PC-9 (cell line): Measurements from ENCODE around the gene DNAH2. TPM values are rescaled to one million over a fixed set of nuclear protein-coding genes. Genes with fewer than 3 reads are reported as not detected.

Experiments
- BruUV-seq: library from RNA; stranded (reverse); fragments of 400-500 nt; replicated peaks from 2 replicates; lab custom pipeline; 2021; lab: Mats Ljungman, UMichigan
- CTCF ChIA-PET: fragments of 300-600 bp; sonication (Branson Sonifier 250); formaldehyde crosslinking; loops from one replicate; lab custom pipeline; 2022; ENCODE audit warnings: antibody characterized with exemption; lab: Charles Lee
- POLR2A ChIA-PET: fragments of 300-600 bp; sonication (Branson Sonifier 250); formaldehyde crosslinking; loops from one replicate; lab custom pipeline; 2022; ENCODE audit warnings: antibody characterized with exemption; ENCODE audit not compliant: unreplicated experiment; lab: Charles Lee
- DNase-seq, 2 experiments: peaks; one replicate each; pipeline versions ENCODE4 v3.0.0 to v3.0.0-alpha.2; 2015 to 2022; ENCODE audit warnings: mixed read lengths in 1 of 2
- H2AFZ ChIP-seq: fragments of 200-600 bp; sonication (generic); 2 replicates; pipeline ENCODE4 v1.8.1; 2017; ENCODE audit warnings: antibody characterized with exemption
- H3F3A ChIP-seq: fragments of 200-600 bp; sonication (generic); 2 replicates; pipeline ENCODE4 v1.8.1; 2017; ENCODE audit warnings: antibody characterized with exemption, mild to moderate bottlenecking, low read depth; ENCODE audit not compliant: insufficient read depth
- H3K27ac ChIP-seq: fragments of 200-600 bp; sonication (generic); 2 replicates; pipeline ENCODE4 v1.6.1; 2016; ENCODE audit warnings: mixed run types
- H3K27me3 ChIP-seq: fragments of 200-600 bp; sonication (generic); 2 replicates; pipeline ENCODE4 v1.6.1; 2016; ENCODE audit warnings: low read depth, mixed run types; ENCODE audit not compliant: insufficient read depth
- H3K36me3 ChIP-seq: fragments of 200-600 bp; sonication (generic); 2 replicates; pipeline ENCODE4 v1.6.1; 2016; ENCODE audit warnings: low read depth, mixed run types
- H3K4me1 ChIP-seq: fragments of 200-600 bp; sonication (generic); replicated peaks from 2 replicates; pipeline ENCODE4 v1.6.1; 2016; ENCODE audit warnings: mixed run types; ENCODE audit not compliant: insufficient read depth
- H3K4me2 ChIP-seq: fragments of 200-600 bp; sonication (generic); 2 replicates; pipeline ENCODE4 v1.6.1; 2017; ENCODE audit warnings: mixed run types
- H3K4me3 ChIP-seq: fragments of 200-600 bp; sonication (generic); 2 replicates; pipeline ENCODE4 v1.6.1; 2016; ENCODE audit warnings: mixed run types
- H3K79me2 ChIP-seq: fragments of 200-600 bp; sonication (generic); 2 replicates; pipeline ENCODE4 v1.6.1; 2017; ENCODE audit warnings: low read depth, mixed run types
- H3K9me2 ChIP-seq: fragments of 200-600 bp; sonication (generic); 2 replicates; pipeline ENCODE4 v1.8.1; 2017; ENCODE audit warnings: mild to moderate bottlenecking; ENCODE audit not compliant: insufficient read depth
- H3K9me3 ChIP-seq: fragments of 200-600 bp; sonication (generic); 2 replicates; pipeline ENCODE4 v1.8.1; 2016; ENCODE audit warnings: low read depth; ENCODE audit not compliant: insufficient read depth
- H4K20me1 ChIP-seq: fragments of 200-600 bp; sonication (generic); 2 replicates; pipeline ENCODE4 v1.8.1; 2017; ENCODE audit not compliant: insufficient read depth
- EZH2 ChIP-seq: fragments of 200-600 bp; sonication (generic); IDR thresholded peaks from 2 replicates; pipeline ENCODE4 v1.8.0; 2017; ENCODE audit warnings: antibody characterized with exemption, low read depth
- intact Hi-C: fragments of 100-400 bp; cut with micrococcal nuclease; formaldehyde crosslinking; loops from one replicate; pipeline ENCODE4 v1.10.0; 2022; ENCODE audit not compliant: unreplicated experiment
- total RNA-seq: library from RNA; stranded (reverse); gene quantifications from 2 replicates; pipeline ENCODE4 v1.2.3, GENCODE V29; 2021
- TF ChIP-seq, protein P1 (sequence below): fragments of 200-600 bp; sonication (generic); conservative IDR thresholded peaks from 2 replicates; pipeline ENCODE4 v1.6.1; 2017; ENCODE audit warnings: mixed run types, antibody characterized with exemption, mild to moderate bottlenecking, moderate library complexity

The DNAH2 gene
- total RNA-seq, 1 experiment from 2014 or later = 10.6 TPM

DNA sequence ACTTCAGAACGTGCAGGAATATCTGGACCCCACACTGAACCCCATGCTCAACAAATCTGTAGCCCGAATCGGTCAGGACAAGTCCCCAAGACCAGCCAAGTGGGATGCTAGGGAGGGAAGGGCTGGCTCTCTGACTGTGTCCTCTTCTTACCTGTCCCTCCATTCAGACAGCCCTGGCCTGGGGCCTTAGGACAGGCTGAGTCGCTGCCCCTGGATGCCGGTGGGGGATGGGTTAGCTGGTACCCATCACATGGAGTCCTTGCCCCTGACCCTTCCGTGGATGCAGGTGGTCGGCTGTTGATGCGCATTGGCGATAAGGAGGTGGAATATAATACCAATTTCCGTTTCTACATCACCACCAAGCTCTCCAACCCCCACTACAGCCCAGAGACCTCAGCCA is 100.5 kb downstream of the DNAH2 start:
- ChIA-PET CTCF (no interaction called here), POLR2A (no interaction called here)
- Histone ChIP-seq H3K9me3 (no peaks in the 10 kb centered on the region), H3K9me2 (no peaks in the 10 kb centered on the region), H3K4me1 (no peaks in the 10 kb centered on the region), H3K79me2 (no peaks in the 10 kb centered on the region), H4K20me1 (no peaks in the 10 kb centered on the region), H3F3A (no peaks in the 10 kb centered on the region), H3K4me3 (no peak overlapping the region), H2AFZ (no peak overlapping the region), H3K27me3 (no peaks in the 10 kb centered on the region), H3K4me2 (no peak overlapping the region), H3K27ac (no peak overlapping the region), H3K36me3 (no peaks in the 10 kb centered on the region)
- no peak for DNase-seq
- BruUV-seq = no TSS peak
- TF ChIP-seq, protein P1, sequence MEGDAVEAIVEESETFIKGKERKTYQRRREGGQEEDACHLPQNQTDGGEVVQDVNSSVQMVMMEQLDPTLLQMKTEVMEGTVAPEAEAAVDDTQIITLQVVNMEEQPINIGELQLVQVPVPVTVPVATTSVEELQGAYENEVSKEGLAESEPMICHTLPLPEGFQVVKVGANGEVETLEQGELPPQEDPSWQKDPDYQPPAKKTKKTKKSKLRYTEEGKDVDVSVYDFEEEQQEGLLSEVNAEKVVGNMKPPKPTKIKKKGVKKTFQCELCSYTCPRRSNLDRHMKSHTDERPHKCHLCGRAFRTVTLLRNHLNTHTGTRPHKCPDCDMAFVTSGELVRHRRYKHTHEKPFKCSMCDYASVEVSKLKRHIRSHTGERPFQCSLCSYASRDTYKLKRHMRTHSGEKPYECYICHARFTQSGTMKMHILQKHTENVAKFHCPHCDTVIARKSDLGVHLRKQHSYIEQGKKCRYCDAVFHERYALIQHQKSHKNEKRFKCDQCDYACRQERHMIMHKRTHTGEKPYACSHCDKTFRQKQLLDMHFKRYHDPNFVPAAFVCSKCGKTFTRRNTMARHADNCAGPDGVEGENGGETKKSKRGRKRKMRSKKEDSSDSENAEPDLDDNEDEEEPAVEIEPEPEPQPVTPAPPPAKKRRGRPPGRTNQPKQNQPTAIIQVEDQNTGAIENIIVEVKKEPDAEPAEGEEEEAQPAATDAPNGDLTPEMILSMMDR = no peak
- TF ChIP-seq EZH2 = no peak
- intact Hi-C loops = no loop called here

DNA sequence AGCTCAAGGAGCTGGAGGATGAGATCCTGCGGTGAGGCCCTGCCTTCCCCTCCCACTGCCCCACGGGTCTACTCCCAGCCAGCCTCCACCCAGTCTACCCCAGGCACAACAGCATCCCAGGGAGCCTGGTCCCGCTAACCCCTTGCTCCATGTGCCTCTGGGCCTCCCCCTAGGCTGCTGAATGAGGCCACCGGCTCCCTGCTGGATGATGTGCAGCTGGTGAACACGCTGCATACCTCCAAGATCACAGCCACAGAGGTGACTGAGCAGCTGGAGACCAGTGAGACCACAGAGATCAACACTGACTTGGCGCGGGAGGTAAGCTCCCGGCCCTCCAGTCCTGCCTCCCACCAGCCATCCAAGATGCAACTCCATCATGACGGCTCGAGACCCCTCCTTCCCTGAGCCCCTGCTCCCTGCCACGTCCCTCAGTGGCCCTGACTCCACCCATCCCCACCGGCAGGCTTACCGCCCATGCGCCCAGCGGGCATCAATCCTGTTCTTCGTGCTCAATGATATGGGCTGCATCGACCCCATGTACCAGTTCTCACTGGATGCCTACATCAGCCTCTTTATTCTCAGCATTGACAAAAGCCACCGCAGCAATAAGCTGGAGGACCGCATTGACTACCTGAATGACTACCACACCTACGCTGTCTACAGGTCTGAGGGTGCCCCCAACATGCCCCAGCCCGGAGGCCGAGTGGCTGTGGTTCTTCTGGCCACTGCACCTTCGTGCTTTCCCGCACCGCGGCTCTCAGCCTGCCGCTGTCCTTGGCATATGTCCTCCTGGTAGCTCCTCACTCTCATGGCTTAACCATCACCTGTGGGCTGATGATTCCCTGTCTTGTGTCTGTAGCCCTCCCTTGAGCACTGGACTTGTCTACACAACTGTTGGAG is 101.5 kb downstream of the DNAH2 start:
- Histone ChIP-seq H3K27ac (no peak overlapping the region), H4K20me1 (no peaks in the 10 kb centered on the region), H2AFZ (no peak overlapping the region), H3K4me1 (no peaks in the 10 kb centered on the region), H3K79me2 (no peaks in the 10 kb centered on the region), H3K4me3 (no peak overlapping the region), H3K9me2 (no peaks in the 10 kb centered on the region), H3K36me3 (no peaks in the 10 kb centered on the region), H3K9me3 (no peaks in the 10 kb centered on the region), H3K4me2 (no peak overlapping the region), H3F3A (no peaks in the 10 kb centered on the region), H3K27me3 (no peaks in the 10 kb centered on the region)
- ChIA-PET CTCF (interaction anchor here (0.5 kb wide), 1 partner anchor 19 kb away, joined by 8 read pairs; no protein-coding TSS in a partner anchor), POLR2A (interaction anchor here (0.6 kb wide), 1 partner anchor 178 kb away, joined by 4 read pairs; no protein-coding TSS in a partner anchor)
- no TSS peak for BruUV-seq
- intact Hi-C loops = no loop called here
- TF ChIP-seq, protein P1 = no peak
- no peak for TF ChIP-seq EZH2
- DNase-seq = no peak

DNA sequence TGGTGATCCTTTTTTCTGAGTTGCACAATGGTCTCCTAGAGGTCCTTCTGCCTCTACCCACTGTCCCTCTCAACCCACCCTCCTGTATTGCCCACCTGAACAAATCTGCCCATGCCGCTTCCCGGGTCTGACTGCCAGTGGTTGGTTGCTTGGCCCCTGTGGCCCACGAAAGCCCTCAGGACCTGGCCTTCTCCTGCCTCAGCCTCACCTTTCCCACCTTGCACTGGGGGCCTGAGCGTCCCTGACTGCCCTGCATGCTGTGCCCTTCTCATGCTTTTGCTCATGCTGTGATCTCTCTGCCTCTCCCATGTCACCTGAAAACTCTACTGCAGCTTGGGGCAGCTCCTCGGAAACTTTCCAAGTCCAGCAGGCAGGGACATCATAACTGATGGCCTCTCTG is 102.7 kb downstream of the DNAH2 start:
- TF ChIP-seq, protein P1 = no peak
- no peak for TF ChIP-seq EZH2
- Histone ChIP-seq H3K9me3 (no peaks in the 10 kb centered on the region), H3K4me2 (no peak overlapping the region), H3F3A (no peaks in the 10 kb centered on the region), H2AFZ (no peak overlapping the region), H3K4me1 (no peaks in the 10 kb centered on the region), H3K4me3 (no peak overlapping the region), H4K20me1 (no peaks in the 10 kb centered on the region), H3K27me3 (no peaks in the 10 kb centered on the region), H3K79me2 (no peaks in the 10 kb centered on the region), H3K27ac (no peak overlapping the region), H3K36me3 (no peaks in the 10 kb centered on the region), H3K9me2 (no peaks in the 10 kb centered on the region)
- POLR2A ChIA-PET = no interaction called here
- CTCF ChIA-PET = no interaction called here
- intact Hi-C loops = loop anchor here (5.0 kb wide), 2 partner anchors 37 to 237 kb away; partner anchors contain the start of genes CYB5D1, NAA38 and TMEM88
- BruUV-seq = no TSS peak
- no peak for DNase-seq
